Measurements from ENCODE around the gene NTN1.

NTN1 gene

GRCh38 chr17:9038380-9038779 lies 17.1 kb downstream of the NTN1 start:
- no peak for DNase-seq

GRCh38 chr17:9044772-9045463 lies 23.6 kb downstream of the NTN1 start:
- DNase-seq, result no peak

GRCh38 chr17:9050801-9051401 lies 29.6 kb downstream of the NTN1 start:
- no peak for DNase-seq

GRCh38 chr17:9051561-9051960 lies 30.3 kb downstream of the NTN1 start:
- no peak for DNase-seq

- no peak for DNase-seq
Measured at GRCh38 chr17:9052921-9053320, 31.6 kb downstream of the NTN1 start.

- no peak for DNase-seq
Measured at GRCh38 chr17:9053406-9053805, 32.1 kb downstream of the NTN1 start.

- DNase-seq, result no peak
Measured at GRCh38 chr17:9054126-9054975, 33.0 kb downstream of the NTN1 start.

- DNase-seq, result no peak
Measured at GRCh38 chr17:9055281-9055680, 34.0 kb downstream of the NTN1 start.

GRCh38 chr17:9056566-9056965 lies 35.3 kb downstream of the NTN1 start:
- DNase-seq, result no peak

GRCh38 chr17:9057310-9057709 lies 36.0 kb downstream of the NTN1 start:
- DNase-seq, result no peak

GRCh38 chr17:9062399-9062902 lies 41.1 kb downstream of the NTN1 start:
- DNase-seq, result no peak

- no peak for DNase-seq
Measured at GRCh38 chr17:9064311-9064834, 43.1 kb downstream of the NTN1 start.

GRCh38 chr17:9071016-9071415 lies 49.7 kb downstream of the NTN1 start:
- DNase-seq, result no peak

- no peak for DNase-seq
Measured at GRCh38 chr17:9071811-9072498, 50.6 kb downstream of the NTN1 start.

- DNase-seq, result no peak
Measured at GRCh38 chr17:9072696-9073339, 51.5 kb downstream of the NTN1 start.

- no peak for DNase-seq
Measured at GRCh38 chr17:9074131-9074530, 52.8 kb downstream of the NTN1 start.

GRCh38 chr17:9079461-9080103 lies 58.3 kb downstream of the NTN1 start:
- no peak for DNase-seq

- no peak for DNase-seq
Measured at GRCh38 chr17:9080296-9080914, 59.1 kb downstream of the NTN1 start.

- no peak for DNase-seq
Measured at GRCh38 chr17:9080983-9081382, 59.7 kb downstream of the NTN1 start.

GRCh38 chr17:9086577-9086976 lies 65.3 kb downstream of the NTN1 start:
- no peak for DNase-seq

GRCh38 chr17:9087921-9088320 lies 66.6 kb downstream of the NTN1 start:
- no peak for DNase-seq

Data from activated naive CD4-positive, alpha-beta T cell (primary cell).